ENCODE measurements around the gene THSD7A. TPM values are rescaled to one million over a fixed set of nuclear protein-coding genes. Genes with fewer than 3 reads are reported as not detected.

Gene THSD7A
- total and polyA plus RNA-seq, 9 of the 15 experiments (the other 6 are each of a cell fraction or from before 2014, with no cell fraction given): 0.01 to 0.02 TPM; not detected in 7

DNA sequence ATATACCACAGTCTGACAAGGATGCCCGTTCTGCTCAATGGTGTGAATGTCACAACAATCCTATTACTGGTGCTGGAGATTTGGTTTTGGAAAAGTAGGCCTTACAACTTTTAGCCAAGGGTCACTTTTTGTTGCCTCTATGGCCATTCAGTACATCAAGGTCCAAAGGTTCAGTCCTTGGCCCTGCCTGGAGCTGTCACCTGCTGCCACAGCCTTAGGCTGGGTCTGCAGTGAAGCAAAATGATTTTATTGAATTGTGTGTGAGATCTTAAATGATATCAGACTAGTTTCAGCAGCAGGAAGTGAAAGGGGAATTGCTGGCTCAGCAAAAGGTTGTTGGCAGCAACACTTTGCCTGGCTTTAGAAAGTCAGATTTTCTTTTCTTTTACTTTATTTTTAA, 427.6 kb downstream of the THSD7A start (continued):
- TF ChIP-seq, protein P1, sequence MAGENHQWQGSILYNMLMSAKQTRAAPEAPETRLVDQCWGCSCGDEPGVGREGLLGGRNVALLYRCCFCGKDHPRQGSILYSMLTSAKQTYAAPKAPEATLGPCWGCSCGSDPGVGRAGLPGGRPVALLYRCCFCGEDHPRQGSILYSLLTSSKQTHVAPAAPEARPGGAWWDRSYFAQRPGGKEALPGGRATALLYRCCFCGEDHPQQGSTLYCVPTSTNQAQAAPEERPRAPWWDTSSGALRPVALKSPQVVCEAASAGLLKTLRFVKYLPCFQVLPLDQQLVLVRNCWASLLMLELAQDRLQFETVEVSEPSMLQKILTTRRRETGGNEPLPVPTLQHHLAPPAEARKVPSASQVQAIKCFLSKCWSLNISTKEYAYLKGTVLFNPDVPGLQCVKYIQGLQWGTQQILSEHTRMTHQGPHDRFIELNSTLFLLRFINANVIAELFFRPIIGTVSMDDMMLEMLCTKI (IDR thresholded peaks at IDR 0.05; ENCODE audit: partially characterized antibody): no peak
- no peak for TF ChIP-seq ZBTB9 (CRISPR knock-in tag; IDR thresholded peaks at IDR 0.05)
- no peak for TF ChIP-seq GATAD2B (IDR thresholded peaks at IDR 0.05; ENCODE audit: borderline replicate concordance)
- peak; percentile 55 for TF ChIP-seq MAFK (IDR thresholded peaks at IDR 0.05; ENCODE audit: low read length)
- TF ChIP-seq, protein P2, sequence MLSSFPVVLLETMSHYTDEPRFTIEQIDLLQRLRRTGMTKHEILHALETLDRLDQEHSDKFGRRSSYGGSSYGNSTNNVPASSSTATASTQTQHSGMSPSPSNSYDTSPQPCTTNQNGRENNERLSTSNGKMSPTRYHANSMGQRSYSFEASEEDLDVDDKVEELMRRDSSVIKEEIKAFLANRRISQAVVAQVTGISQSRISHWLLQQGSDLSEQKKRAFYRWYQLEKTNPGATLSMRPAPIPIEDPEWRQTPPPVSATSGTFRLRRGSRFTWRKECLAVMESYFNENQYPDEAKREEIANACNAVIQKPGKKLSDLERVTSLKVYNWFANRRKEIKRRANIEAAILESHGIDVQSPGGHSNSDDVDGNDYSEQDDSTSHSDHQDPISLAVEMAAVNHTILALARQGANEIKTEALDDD (IDR thresholded peaks at IDR 0.05): no peak
- TF ChIP-seq, protein P3, sequence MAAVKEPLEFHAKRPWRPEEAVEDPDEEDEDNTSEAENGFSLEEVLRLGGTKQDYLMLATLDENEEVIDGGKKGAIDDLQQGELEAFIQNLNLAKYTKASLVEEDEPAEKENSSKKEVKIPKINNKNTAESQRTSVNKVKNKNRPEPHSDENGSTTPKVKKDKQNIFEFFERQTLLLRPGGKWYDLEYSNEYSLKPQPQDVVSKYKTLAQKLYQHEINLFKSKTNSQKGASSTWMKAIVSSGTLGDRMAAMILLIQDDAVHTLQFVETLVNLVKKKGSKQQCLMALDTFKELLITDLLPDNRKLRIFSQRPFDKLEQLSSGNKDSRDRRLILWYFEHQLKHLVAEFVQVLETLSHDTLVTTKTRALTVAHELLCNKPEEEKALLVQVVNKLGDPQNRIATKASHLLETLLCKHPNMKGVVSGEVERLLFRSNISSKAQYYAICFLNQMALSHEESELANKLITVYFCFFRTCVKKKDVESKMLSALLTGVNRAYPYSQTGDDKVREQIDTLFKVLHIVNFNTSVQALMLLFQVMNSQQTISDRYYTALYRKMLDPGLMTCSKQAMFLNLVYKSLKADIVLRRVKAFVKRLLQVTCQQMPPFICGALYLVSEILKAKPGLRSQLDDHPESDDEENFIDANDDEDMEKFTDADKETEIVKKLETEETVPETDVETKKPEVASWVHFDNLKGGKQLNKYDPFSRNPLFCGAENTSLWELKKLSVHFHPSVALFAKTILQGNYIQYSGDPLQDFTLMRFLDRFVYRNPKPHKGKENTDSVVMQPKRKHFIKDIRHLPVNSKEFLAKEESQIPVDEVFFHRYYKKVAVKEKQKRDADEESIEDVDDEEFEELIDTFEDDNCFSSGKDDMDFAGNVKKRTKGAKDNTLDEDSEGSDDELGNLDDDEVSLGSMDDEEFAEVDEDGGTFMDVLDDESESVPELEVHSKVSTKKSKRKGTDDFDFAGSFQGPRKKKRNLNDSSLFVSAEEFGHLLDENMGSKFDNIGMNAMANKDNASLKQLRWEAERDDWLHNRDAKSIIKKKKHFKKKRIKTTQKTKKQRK (IDR thresholded peaks at IDR 0.05; ENCODE audit: borderline replicate concordance, low read depth, low read length): no peak
- TF ChIP-seq PTBP1 (IDR thresholded peaks at IDR 0.05; ENCODE audit: low read depth, low read length): no peak
- TF ChIP-seq MAFG (tag; conservative IDR thresholded peaks at IDR 0.05): peak; percentile 55
- TF ChIP-seq ZNF316 (IDR thresholded peaks at IDR 0.05): peak; percentile 60
